Endothelial cell (in vitro differentiated cells): ENCODE measurements around the gene ITGB5. TPM values are rescaled to one million over a fixed set of nuclear protein-coding genes. Genes with fewer than 3 reads are reported as not detected.

ENCODE experiments used
- DNase-seq: peaks from one replicate; pipeline ENCODE4 v3.0.0; 2021; ENCODE audit warnings: low spot score
- H3K27ac Mint-ChIP-seq: one replicate; pipeline ENCODE4 v1.8.0; 2021; ENCODE audit warnings: mixed read lengths, inconsistent platforms; ENCODE audit not compliant: unreplicated experiment
- H3K27me3 Mint-ChIP-seq: one replicate; pipeline ENCODE4 v1.8.0; 2021; ENCODE audit warnings: mild to moderate bottlenecking, moderate library complexity, mixed read lengths, inconsistent platforms; ENCODE audit not compliant: unreplicated experiment
- H3K36me3 Mint-ChIP-seq: one replicate; pipeline ENCODE4 v1.8.0; 2021; ENCODE audit warnings: mild to moderate bottlenecking, low read depth, mixed read lengths, inconsistent platforms; ENCODE audit not compliant: unreplicated experiment
- H3K4me1 Mint-ChIP-seq: one replicate; pipeline ENCODE4 v1.8.0; 2021; ENCODE audit warnings: mild to moderate bottlenecking, mixed read lengths, inconsistent platforms; ENCODE audit not compliant: unreplicated experiment
- H3K4me3 Mint-ChIP-seq: one replicate; pipeline ENCODE4 v1.8.0; 2021; ENCODE audit warnings: mild to moderate bottlenecking, mixed read lengths, inconsistent platforms; ENCODE audit not compliant: unreplicated experiment
- H3K9me3 Mint-ChIP-seq: one replicate; pipeline ENCODE4 v1.8.0; 2021; ENCODE audit warnings: mixed read lengths, inconsistent platforms; ENCODE audit not compliant: unreplicated experiment
- CTCF ChIP-seq: fragments of 200-600 bp; sonication (generic); IDR thresholded peaks from one replicate; pipeline ENCODE4 v1.5.0; 2021; ENCODE audit warnings: antibody characterized with exemption; ENCODE audit not compliant: unreplicated experiment
- total RNA-seq: library from RNA; stranded (reverse); fragmentation: NEBNext Ultra II Directional; extraction: Animal tissue kit (Norgen Biotek cat#: 25700); gene quantifications from one replicate; pipeline ENCODE4 v1.2.1, GENCODE V29; 2021; ENCODE audit not compliant: unreplicated experiment

ITGB5 gene
- total RNA-seq, 1 donor from 2014 or later = 55.2 TPM

- Mint-ChIP-seq H3K36me3 (peaks cover 8% of the 10 kb centered on the region), H3K27me3 (peaks cover 2% of the 10 kb centered on the region), H3K27ac (no peak overlapping the region), H3K4me1 (peaks cover 3% of the 10 kb centered on the region), H3K9me3 (no peaks in the 10 kb centered on the region), H3K4me3 (no peak overlapping the region)
- no peak for TF ChIP-seq CTCF
- no peak for DNase-seq
Observed at GRCh38 chr3:124867511-124867910, 19.7 kb downstream of the ITGB5 start.

GRCh38 chr3:124862006-124862405 lies 25.2 kb downstream of the ITGB5 start:
- no peak for TF ChIP-seq CTCF
- Mint-ChIP-seq H3K4me3 (no peak overlapping the region), H3K27me3 (no peaks in the 10 kb centered on the region), H3K4me1 (peaks cover 15% of the 10 kb centered on the region), H3K27ac (no peak overlapping the region), H3K9me3 (no peaks in the 10 kb centered on the region), H3K36me3 (no peaks in the 10 kb centered on the region)
- no peak for DNase-seq

GRCh38 chr3:124861041-124861440 lies 26.1 kb downstream of the ITGB5 start:
- Mint-ChIP-seq H3K9me3 (no peaks in the 10 kb centered on the region), H3K27ac (peak overlapping the region; percentile 39)

GRCh38 chr3:124860599-124860998 lies 26.6 kb downstream of the ITGB5 start:
- Mint-ChIP-seq H3K27ac (peak overlapping the region; percentile 39), H3K4me3 (no peak overlapping the region), H3K36me3 (peaks cover under 1% of the 10 kb centered on the region), H3K27me3 (no peaks in the 10 kb centered on the region), H3K4me1 (peaks cover 15% of the 10 kb centered on the region), H3K9me3 (no peaks in the 10 kb centered on the region)
- no peak for TF ChIP-seq CTCF
- no peak for DNase-seq

More at GRCh38 chr3:124861041-124861440, 26.1 kb downstream of the ITGB5 start:
- no peak for DNase-seq
- no peak for TF ChIP-seq CTCF
- Mint-ChIP-seq H3K4me1 (peaks cover 15% of the 10 kb centered on the region), H3K4me3 (no peak overlapping the region), H3K27me3 (no peaks in the 10 kb centered on the region), H3K36me3 (no peaks in the 10 kb centered on the region)

GRCh38 chr3:124859025-124859424 lies 28.1 kb downstream of the ITGB5 start:
- H3K27ac Mint-ChIP-seq = peak overlapping the region; percentile 28
- peaks cover 3% of the 10 kb centered on the region for H3K36me3 Mint-ChIP-seq
- DNase-seq = no peak
- H3K9me3 Mint-ChIP-seq = no peaks in the 10 kb centered on the region
- H3K27me3 Mint-ChIP-seq = no peaks in the 10 kb centered on the region
- no peak for TF ChIP-seq CTCF
- peaks cover 15% of the 10 kb centered on the region for H3K4me1 Mint-ChIP-seq
- H3K4me3 Mint-ChIP-seq = no peak overlapping the region
